Activated gamma-delta T cell treated with Interleukin-2 at 50 U/mL for 16 hours (primary cell): ENCODE data around the gene GRIA4.

Experiments used
- DNase-seq: peaks from one replicate; pipeline ENCODE4 v3.0.0-alpha.2; 2020

Gene GRIA4

GRCh38 chr11:106021181-106021966, 411.5 kb downstream of the GRIA4 start:
- DNase-seq: no peak

GRCh38 chr11:106021967-106022794, 412.3 kb downstream of the GRIA4 start, which contains the start of gene MSANTD4:
Gene MSANTD4, minus strand, starts transcription at chr11:106022240. Its CDS starts 11,323 bp downstream, at chr11:106010917.
- DNase-seq: peak; percentile 94

- no peak for DNase-seq
These were observed 413.0 kb downstream of the GRIA4 start for GRCh38 chr11:106022795-106023275.

- no peak for DNase-seq
These were observed 420.7 kb downstream of the GRIA4 start for GRCh38 chr11:106030609-106031008.

- no peak for DNase-seq
These were observed 421.4 kb downstream of the GRIA4 start for GRCh38 chr11:106031202-106031810.
